ENCODE results near the gene MSGN1.

DNA sequence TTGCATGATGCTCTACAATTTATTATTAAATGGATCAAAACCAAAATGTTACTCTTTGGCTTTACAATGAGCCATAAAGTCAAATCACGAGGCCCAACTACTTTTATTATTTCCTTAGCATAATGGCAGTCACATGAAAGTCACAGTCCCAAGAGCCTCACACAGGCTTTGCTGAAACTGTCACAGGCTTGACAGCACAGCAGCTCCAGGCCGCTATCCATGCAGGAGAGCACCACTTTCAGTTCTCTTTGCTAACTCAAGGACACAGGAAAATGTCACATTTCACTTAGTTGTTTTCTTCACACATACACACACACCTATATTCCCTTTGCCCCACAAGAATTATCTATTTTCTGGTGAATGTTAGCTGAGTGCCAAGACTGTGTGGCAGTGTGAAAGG lies 11.1 kb upstream of the MSGN1 start:
- TF ChIP-seq POLR2AphosphoS5 (IDR thresholded peaks at IDR 0.05; ENCODE audit: low read depth, low read length) (no peak), CTCF (IDR thresholded peaks at IDR 0.05) (no peak), RAD21 (IDR thresholded peaks at IDR 0.05; ENCODE audit: low read length) (no peak), JUND (IDR thresholded peaks at IDR 0.05) (no peak), RFX5 (IDR thresholded peaks at IDR 0.05; ENCODE audit: low read length) (no peak), EP300 (IDR thresholded peaks at IDR 0.05; ENCODE audit: borderline replicate concordance in 1 of 2, low read depth in 1 of 2, low read length in 1 of 2) (no peak), MXI1 (IDR thresholded peaks at IDR 0.05; ENCODE audit: low read depth, low read length) (no peak), NFIC (IDR thresholded peaks at IDR 0.05; ENCODE audit: borderline replicate concordance) (no peak), GATA2 (CRISPR knock-in tag; IDR thresholded peaks at IDR 0.05) (no peak)

All from SK-N-SH (cell line).